Ramos (cell line): Measurements from ENCODE around the gene PRKG1.

Source experiments
- in situ Hi-C: fragments of 300-500 bp; cut with MboI; formaldehyde crosslinking; loops from one replicate; pipeline ENCODE4 v1.14.3; 2022; ENCODE audit warnings: low sequenced_read_pairs; ENCODE audit not compliant: unreplicated experiment

The PRKG1 gene

DNA sequence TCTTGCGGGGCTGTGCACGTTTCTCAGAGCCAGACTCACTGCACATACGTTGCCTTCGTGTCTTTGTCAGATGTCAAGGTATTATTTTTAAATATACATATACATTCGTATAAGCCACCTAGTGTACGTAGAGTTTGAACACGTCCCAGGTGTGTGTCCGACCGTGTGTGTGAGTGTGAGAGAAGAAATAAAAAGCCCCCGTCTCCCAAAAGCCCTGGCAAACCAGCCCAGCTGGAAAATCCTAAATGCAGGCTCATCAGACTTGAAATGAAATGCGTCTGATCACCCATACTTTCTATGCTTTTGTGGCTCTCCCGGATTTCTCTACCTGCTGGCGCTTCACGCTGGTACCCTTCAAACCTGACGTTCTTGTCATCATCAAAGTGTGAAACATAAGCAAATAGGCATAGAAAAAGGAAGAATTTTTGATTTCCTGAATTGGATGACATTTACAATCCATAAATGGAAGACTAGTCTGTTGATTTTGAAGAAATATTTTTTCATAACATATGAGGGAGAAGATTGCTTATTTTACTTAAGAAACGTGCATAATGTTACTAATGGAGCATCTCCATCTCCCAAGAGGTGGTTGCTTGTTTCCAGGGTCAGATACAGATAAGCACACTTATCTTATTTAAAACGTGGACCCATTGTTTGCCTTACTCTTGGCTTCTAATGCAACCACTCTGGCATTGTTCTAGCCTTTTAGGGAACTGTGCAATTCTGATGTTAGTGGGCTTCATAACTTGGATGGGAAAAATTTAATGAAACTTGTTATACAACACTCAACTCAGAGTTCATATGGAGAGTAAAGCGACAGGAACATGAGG, 971 bp downstream of the PRKG1 start:
- in situ Hi-C loops = no loop called here

DNA sequence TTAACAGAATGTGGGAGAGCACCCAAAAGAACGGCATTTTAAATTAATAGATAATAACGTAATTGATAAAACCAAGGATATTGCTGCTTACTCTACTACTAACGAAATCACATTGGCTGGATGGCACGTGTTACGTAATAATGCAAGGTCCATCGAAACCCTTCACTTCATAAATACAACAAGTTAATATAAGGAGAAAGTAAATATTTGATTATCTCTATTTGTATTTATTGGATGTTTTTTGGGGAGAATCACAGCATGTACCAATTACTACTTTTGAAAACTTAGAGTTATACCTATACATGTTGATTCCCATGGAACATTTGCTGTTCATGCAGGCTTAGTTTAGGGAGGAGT, 1.6 kb downstream of the PRKG1 start:
- in situ Hi-C loops = no loop called here

DNA sequence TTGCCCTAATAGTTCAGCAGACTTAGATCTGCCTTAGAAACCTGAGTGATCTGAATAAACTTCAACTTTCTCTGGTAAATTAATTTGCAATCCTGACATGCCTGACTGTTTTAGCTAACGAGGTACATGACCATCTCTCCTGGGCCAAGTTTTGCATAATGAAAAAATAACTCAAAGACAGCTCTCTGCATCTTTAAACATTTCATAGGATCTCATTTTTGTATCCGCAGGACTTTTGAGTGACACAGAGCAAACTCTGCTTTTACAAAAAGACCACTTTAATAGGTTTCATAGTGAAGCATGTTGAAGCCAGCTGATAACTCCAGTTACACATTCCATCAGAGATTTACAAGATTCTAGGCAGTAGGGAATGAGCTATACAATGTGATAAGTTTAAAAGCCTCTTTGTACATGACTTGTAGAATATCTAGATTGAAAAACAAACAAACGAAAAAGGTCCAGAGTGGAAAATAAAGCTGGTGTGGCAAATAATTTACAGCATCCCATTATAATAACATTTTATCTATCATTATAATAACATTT, 2.1 kb downstream of the PRKG1 start:
- in situ Hi-C loops = no loop called here

DNA sequence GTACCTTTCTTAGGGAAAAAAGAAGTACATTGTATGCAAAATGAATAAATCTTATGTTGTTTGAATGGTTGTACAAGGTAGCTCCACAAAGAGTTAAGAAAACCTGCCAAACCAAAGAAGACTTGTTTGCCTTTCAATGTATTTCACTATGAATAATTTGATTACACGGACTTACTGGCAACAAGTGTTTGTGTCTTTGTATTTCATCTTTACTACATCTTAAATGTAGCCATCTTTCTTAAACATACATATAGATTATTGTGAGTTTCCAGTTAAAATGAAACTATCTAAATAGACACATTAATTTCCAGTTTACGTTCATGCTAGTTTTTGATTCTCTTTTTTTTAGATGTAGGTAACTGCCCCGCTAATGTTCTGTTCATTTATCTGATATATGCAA, 2.8 kb downstream of the PRKG1 start:
- in situ Hi-C loops = no loop called here

DNA sequence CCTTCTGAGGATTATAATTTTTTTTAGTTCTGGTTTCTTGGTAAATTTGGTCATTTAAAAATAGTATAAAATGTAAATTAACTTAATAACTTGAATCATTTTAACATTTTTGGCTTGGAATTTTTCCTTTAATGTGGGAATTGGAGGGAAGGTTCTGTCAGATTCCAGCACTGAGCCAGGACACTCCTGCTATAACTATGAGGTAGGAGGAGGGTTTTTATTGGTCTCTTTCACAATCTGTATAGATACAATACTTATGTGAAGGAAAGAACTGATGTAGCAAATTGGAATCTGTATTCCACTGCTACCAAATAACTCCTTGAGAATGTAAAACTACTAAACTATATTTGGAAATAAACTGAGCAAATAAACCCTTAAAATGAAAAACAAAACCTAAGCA, 3.2 kb downstream of the PRKG1 start:
- in situ Hi-C loops = no loop called here

DNA sequence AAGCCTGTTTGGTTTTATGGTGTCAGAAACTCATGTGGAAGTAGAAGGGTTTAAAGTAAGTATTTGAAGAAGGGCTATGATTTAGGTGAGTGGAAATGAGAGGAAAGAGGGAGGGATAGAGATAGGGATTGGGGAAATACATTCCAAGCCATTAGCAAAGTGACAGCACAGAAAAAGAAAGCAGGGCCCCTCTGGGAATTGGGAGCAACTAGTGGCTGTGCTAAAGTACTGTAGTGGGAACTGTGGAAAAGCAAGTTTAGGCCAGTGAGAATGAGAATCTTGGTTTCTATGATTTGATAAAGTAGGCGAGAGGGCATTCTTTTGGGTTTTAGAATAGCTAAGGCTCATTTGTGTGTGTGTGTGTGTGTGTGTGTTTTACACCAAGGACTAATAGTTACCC, 5.0 kb downstream of the PRKG1 start:
- in situ Hi-C loops = no loop called here

DNA sequence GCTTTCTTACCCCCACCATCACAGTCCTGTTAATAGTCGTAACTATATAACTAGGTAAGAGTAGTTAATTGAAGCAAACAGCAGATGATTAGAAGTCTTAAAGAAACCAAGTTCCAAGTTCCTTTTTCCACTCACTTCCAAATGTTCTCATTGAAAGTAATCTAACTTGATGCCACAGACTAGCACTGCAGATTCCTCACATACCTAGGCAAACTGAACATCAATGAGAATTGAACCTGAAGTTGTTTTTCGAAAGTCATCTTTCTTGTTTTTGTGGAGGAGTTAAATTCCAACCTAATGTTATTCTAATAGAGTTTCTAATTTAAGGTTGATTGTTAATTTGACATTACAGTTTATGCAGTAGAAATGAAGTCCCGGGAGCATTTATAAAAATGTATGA, 5.5 kb downstream of the PRKG1 start:
- in situ Hi-C loops = no loop called here

DNA sequence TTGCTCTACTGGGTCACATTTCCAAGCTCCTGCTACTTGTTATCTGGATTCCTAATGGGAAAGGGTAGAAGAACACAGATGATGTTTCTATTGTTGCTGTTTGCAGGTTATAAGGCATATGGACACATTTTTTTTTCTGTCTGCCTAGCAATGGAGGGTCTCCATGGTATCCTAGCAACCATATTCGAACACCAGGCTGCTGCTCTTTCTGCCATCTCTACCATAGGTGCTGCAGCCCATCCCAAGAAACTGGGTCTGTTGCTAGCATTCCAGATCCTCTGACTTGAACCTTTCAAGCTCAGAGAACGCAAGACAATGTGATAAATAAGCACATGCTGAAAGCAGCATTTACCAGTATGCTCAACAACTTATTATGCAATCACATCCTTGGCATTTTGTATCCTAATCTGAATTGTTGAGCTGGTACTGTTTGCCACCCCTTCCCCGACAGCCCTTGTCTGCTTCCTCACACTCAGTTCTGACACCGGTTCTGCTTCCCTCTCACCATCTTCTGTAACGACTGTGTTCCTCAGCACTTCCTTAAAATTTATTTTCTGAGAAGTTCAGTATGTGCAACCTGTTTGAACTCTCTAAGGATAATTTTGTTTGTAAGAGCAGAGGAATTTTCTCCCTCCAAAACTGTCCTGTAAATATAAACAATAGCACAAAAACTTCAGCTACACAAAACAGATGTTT, 6.2 kb downstream of the PRKG1 start:
- in situ Hi-C loops = no loop called here

DNA sequence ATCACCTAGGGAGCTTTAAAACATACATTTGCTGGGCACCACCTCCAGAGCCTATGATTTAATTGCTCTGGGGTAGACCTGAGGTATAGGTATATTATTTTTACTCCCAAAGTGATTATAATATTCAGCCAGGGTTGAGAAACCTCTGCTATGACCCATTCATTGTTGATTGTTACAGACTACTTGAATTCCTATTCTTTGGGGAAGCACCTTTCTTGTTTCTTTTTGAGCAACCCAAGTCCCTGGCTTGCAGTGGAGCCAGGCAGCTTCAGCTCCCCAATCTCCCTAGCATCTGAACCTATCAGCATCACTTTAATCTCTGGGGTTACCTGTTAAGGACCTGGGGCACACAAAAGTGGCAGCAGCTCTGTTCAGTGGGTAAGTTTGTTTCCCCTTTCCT, 8.6 kb downstream of the PRKG1 start:
- in situ Hi-C loops = no loop called here

DNA sequence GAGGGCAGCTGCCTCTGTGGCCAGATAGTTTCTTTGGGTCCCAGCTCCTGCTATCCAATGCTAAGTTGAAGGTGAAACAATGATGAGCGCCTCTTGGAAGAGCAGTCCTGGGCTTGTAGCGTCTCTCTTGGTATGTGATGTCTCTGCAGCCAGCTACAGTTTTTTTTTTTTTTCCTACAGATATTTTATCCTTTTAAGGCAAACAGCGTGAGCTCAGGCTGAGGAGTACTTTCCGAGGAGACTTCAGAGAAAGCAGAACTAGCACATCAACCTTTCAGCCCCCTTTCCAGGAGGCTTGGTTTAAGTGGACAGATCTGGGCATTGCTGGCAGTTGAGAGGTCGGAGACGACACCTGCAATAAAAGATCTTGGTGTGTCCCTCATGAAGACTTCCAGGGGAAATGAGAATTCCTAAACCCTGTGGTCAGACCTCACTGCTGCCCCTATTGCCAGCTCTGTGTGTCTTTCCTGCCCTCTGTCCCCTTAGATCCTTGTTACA, 9.1 kb downstream of the PRKG1 start:
- in situ Hi-C loops = no loop called here

DNA sequence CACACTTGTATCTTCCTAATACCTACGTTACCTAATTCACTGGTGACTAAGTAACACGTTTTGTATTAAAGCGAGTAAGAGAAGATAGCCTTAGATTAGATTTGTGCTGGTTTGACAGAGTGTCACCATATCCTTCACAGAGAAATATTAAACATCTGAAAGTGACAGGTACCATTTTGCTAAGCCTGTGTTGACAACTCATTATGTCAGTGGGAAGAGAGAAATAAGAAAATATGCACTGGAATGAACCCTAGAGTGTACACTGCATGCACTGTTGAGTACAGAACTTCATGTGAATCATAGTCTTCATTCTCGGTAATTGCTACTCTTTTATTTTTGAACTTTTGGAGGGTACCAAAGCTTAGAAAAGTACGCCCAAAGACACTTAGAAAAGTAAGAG, 10.9 kb downstream of the PRKG1 start:
- in situ Hi-C loops = no loop called here

DNA sequence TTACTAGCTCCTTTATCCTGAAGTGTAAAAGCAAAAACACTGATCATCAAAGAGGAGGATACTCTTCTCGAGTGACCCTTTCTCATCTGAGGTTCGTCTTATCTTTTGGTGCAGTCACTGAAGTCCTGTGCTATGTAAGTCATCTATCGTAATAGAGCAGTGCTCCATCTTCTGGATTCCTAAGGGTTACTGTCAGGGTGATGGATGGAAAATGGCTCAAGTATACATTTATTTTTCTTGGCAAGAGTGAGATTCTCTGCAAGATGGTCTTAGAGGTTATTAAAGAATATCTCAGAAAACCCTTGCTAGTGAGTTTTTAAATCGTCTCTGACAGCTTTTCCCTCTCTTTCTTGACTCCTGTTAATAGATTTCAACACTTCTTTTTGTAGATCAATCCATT, 12.4 kb downstream of the PRKG1 start:
- in situ Hi-C loops = no loop called here

DNA sequence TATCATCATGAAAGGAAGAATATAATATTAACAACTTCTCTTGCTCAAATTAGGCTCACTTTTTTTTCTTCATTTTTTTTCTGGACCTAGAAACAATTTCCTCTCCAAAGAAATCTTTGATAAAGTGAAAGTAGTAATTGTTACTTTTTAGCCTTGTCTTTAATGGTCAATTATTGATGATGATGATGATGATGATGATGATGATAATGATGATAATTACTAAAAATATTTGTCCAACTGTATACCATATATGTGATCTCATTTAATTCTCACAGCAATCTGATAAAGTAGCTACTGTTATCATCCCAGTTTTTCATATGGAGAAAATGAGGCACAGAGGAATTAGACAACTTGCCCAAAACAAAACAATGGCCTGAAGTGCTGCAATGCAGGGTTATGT, 12.8 kb downstream of the PRKG1 start:
- in situ Hi-C loops = no loop called here

DNA sequence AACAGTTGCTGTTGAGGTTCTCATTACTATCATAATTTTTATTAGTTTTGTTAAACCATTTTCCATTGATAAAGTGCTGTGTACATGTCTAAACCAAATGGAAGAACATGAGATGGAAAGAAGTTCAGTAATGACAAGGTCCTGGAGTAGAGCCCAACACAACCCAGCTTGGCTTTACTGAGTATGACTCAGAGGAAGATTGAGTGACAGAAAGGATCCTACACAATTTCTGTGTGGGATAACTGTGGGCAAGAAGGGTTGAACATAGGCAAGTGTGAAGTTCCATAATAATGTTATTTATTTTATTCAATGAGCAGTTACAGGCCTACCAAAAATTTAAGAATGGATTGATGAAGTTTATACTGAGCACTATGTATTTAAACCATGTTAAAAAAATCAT, 15.9 kb downstream of the PRKG1 start:
- in situ Hi-C loops = no loop called here

DNA sequence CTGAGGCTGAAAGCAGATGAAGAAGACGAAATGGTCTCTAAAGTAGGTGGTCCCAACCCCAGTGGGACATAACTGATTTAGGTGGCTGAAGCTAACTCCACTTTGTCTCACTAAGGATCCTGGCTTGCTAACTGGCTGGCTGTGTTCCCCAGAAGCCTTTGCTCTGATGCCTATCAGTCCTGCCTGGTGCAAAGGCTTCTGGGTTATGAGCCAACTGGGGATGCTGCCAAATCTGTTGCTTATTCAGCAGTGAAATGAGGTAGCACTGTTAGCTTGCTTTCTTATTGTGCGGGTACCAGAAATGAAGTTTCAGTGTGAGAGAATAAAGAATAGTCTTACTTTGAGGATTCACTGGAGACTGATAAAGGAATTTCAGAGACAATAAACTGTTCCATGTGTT, 18.1 kb downstream of the PRKG1 start:
- in situ Hi-C loops = no loop called here

DNA sequence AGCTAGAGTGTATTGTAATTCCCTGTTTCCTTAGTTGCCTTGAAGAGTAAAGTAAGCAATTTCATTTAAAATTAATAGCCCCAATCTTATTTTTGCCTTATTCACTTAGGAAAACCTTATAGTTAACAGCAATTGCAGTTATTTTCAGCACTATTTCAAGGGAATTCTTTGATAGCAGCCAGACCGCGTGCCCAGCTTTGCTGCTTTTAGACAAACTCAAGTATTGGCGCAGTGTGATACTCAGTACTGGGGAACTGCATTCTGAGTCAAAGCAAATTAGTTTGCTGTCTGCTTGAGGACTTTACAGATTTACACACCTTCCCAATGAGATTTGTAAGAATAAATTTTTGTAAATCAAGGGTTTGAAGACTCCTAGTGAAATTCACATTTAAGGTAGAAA, 21.2 kb downstream of the PRKG1 start:
- in situ Hi-C loops = no loop called here

DNA sequence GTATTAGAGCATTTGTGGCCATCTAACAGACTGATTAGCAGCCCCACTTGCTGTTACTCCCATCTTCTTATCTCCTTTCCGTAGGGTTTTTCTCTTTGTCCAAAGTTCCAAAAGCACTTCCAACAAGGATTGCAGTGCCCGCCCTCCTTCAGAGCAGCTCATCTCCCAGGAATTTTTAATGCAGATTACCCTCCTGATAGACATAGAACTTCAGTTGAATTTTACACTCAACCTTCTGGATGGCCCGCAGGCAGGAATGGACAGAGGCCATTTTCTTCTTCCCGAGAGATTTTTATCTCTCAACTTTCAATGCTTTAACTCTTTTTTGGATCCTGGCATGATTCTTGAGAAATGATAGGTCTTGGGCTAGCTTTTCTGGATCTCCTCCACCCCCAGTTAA, 23.3 kb downstream of the PRKG1 start:
- in situ Hi-C loops = no loop called here

DNA sequence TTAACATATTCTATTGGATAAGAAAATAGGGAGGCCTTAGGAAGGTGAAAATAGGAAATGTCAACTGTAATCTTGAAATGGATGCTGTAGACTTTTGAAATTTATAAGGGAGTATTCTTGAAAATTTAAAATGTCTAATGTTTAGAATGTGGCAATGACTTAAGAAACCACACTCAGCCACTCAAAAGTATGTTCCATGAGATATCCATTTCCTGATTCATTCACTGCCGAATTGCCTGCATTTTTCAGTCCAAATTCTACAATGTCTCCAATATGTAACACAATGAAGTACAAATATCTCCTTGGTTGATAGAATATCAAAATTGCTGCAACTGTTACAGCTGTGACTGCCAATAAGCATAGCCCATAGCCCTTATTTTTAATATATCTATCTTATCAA, 25.9 kb downstream of the PRKG1 start:
- in situ Hi-C loops = no loop called here

DNA sequence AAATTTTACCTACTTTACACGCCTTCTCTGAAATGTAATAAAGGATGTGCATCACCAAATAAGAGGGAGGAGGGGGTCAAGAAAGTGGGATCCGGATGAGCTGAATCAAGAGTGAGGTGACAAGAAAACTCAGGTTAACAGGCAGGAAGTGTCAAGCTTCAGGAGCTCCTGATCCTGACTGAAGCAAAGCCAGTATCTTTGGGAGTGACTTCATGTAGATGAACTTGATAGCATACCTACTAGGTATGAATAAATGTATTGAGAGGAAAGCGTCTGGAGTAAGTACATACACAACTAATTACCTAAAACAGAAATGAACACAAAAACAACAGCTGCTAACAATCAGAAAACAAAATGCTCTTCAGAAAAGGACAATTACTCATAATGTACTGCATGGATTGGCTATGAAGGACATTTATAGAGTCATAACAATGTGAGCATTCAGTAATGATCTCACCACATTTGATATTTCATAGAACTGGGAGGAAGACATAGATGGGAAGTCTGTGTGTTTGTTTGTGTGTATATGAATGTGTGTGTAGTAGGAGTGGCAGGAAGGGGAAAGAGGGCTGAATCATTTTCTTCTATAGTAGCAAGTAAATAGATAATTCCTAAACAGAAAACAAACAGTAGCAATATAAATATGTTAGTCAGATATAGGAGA, 29.4 kb downstream of the PRKG1 start:
- in situ Hi-C loops = no loop called here

DNA sequence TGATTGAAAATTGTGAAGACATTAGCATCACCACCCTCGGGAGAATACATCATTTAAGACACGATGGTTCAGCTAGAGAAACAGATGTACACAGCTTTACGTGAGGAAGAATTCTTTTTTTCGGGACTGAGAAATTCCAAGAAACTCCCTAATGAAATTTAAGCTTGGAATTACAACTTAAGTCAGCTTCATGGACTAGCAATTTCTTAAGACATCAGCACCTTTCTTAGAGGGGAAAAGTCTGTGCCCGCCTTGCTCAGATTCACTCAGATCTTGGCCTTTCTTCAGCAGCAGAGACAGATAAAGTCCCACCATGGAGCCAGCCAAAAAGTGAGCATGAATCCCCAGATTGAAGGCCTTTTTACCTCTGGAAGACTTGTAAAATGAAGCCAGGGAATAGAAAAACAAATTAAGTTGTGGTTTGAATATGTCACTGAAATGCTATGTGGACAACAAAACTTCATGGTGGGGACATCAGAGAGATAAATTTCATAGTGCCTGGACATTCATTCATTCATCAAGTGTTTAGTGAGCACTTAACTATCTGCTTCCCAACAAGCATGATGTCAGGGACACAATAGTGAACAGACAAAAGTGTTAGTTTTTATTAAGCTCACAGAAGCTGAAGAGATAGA, 32.1 kb downstream of the PRKG1 start:
- in situ Hi-C loops = no loop called here

DNA sequence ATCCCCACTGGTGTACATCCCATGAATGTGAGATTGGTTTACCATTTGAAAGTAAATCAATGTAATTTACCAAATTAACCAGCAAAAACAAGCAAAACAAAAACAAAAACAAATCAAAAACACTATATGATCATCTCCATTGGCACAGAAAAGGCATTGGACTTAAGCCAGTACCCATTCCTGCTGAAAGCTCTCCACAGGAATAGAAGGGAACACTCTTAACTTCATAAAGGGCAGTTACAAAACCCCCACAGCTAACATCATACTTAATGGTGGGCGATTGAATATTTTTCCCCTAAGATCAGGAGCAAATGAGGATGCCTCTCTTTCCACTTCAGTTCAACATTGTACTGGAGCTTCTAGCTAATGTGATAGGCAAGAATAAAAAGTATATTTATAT, 34.1 kb downstream of the PRKG1 start:
- in situ Hi-C loops = no loop called here
